GM23248 (cell line): ENCODE measurements around the gene BPHL.

Experiments used
- EZH2 ChIP-seq: fragments of 200-600 bp; sonication (generic); IDR thresholded peaks from 2 replicates; pipeline ENCODE4 v1.6.1; 2018; ENCODE audit warnings: antibody characterized with exemption, mild to moderate bottlenecking; ENCODE audit not compliant: insufficient read depth, poor library complexity, severe bottlenecking
- EZH2phosphoT487 ChIP-seq: fragments of 200-600 bp; sonication (generic); IDR thresholded peaks from 2 replicates; pipeline ENCODE4 v1.6.1; 2018; ENCODE audit warnings: antibody characterized with exemption, moderate library complexity, mild to moderate bottlenecking, low read depth; ENCODE audit not compliant: insufficient read depth

DNA sequence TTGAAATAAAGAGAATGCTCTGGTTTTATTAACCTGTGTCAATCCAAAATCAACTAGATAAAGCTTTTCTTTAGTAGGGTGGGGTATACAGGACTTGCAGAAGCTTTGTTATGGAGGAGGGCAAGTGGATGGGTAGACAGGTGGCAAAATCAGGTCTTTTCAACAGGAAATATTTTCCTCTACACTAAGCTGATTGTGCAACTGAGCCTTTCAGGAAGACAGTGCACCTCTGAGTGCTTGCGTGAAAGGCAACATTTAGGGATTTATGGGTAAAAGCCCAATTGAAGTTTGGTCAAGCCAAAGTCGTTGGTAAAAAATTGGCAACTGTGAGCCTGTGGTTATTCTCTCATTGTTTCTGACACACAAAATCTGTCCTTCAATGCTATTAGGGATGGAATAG lies 62.6 kb downstream of the BPHL start:
- TF ChIP-seq EZH2 (no peak), EZH2phosphoT487 (no peak)
